Measurements from ENCODE around the gene LRBA.

GRCh38 chr4:150355418-150355817 lies 659.7 kb downstream of the LRBA start:
- no peak for TF ChIP-seq CTCF (IDR thresholded peaks at IDR 0.05 in 4 of 5, conservative IDR thresholded peaks at IDR 0.05 in 1 of 5)
- no peak for TF ChIP-seq POLR2A (IDR thresholded peaks at IDR 0.05)

Data from gastrocnemius medialis (tissue), 4 donors.